HFF-Myc (cell line): ENCODE data around the gene SALL4.
A peak's percentile ranks its signal among the peaks of the same experiment; 100 is the strongest.

Experiments
- DNase-seq: peaks from one replicate; pipeline ENCODE4 v3.0.0-alpha.2; 2011; ENCODE audit warnings: low read depth; ENCODE audit errors: extremely low read depth
- H3K4me3 ChIP-seq: replicated peaks from 2 replicates; pipeline ENCODE4 v1.5.1; 2011; ENCODE audit warnings: low read depth, mild to moderate bottlenecking, control low read depth, low read length
- TF ChIP-seq, protein P1 (sequence below): IDR thresholded peaks from 2 replicates; pipeline ENCODE4 v1.5.1; 2012; ENCODE audit warnings: mild to moderate bottlenecking, low read depth, low read length, control low read depth; ENCODE audit errors: missing control alignments

Gene SALL4

GRCh38 chr20:51803148-51803854, 980 bp upstream of the SALL4 start:
- TF ChIP-seq, protein P1, sequence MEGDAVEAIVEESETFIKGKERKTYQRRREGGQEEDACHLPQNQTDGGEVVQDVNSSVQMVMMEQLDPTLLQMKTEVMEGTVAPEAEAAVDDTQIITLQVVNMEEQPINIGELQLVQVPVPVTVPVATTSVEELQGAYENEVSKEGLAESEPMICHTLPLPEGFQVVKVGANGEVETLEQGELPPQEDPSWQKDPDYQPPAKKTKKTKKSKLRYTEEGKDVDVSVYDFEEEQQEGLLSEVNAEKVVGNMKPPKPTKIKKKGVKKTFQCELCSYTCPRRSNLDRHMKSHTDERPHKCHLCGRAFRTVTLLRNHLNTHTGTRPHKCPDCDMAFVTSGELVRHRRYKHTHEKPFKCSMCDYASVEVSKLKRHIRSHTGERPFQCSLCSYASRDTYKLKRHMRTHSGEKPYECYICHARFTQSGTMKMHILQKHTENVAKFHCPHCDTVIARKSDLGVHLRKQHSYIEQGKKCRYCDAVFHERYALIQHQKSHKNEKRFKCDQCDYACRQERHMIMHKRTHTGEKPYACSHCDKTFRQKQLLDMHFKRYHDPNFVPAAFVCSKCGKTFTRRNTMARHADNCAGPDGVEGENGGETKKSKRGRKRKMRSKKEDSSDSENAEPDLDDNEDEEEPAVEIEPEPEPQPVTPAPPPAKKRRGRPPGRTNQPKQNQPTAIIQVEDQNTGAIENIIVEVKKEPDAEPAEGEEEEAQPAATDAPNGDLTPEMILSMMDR, result no peak
- H3K4me3 ChIP-seq, result no peak overlapping the region
- no peak for DNase-seq

- H3K4me3 ChIP-seq, result peak overlapping the region; percentile 48
- no peak for DNase-seq
Observed at GRCh38 chr20:51801823-51802123, 548 bp downstream of the SALL4 start.

GRCh38 chr20:51801122-51801822, 1.0 kb downstream of the SALL4 start:
- TF ChIP-seq, protein P1, result peak; percentile 19
- peak overlapping the region; percentile 48 for H3K4me3 ChIP-seq
- DNase-seq, result no peak

More at GRCh38 chr20:51801823-51802123, 548 bp downstream of the SALL4 start:
- TF ChIP-seq, protein P1, result no peak

DNA sequence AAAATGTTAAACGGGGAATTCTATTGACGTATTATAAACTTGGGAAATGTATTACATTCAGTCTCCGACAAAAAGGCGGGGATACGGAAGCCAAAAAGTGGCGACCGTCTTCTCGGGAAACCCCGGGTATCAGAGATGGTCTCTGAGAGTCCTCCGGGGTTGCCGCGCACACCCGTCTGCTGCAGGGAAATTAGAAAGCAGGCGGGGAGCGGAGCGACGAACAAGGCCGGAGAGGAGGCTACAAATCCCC, 1.5 kb downstream of the SALL4 start:
- H3K4me3 ChIP-seq, result peak overlapping the region; percentile 48
- DNase-seq, result no peak
- TF ChIP-seq, protein P1, result no peak

DNA sequence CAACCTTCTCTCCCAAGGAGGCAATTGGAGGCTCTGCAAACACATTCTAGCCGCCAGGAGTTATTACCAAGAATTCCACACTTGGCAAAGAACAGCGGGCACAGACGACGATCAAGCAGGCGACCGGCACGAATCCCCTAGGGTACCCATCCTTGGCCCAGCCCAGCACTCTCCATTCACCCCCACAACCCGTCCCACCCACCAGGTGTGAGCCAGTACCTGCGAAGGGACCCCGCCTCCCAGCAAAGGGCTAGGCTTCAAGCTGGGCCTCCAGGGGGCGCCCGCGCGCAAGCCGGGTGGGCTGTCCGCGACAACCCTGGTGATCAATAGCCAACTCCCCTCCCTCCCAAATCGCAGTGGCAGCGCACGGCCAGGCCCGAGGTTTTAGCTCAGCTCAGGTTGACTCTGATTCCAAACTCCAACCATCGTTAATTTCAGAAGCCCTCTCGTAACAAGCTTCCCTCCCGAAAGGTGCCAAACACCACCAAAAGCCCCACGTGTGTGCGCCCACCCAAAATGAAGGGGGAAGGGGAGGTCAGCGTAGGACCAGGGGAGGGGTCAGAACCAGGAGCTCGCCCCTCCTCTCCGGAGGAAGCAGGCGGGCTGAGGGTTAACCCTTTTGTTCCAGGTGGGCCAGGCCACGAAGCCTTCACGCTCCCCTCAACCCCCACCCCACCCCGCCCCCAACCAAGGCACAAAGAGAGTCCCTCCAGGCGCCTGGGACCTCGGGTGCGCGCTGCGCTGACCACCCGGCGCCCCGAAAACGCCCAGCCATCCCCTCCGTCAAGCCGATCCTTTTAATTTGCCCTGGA, 2.1 kb downstream of the SALL4 start:
- TF ChIP-seq, protein P1, result peak; percentile 96
- H3K4me3 ChIP-seq, result peak overlapping the region; percentile 48
- no peak for DNase-seq

- TF ChIP-seq, protein P1, result no peak
- no peak for DNase-seq
- H3K4me3 ChIP-seq, result no peak overlapping the region
Observed at GRCh38 chr20:51799401-51799860, 2.9 kb downstream of the SALL4 start.
